Nephron progenitor cell (in vitro differentiated cells): ENCODE results near the gene DYRK1A.

Experiments used
- DNase-seq: peaks from one replicate; pipeline ENCODE4 v3.0.0; 2021
- H3K27ac Mint-ChIP-seq: 2 replicates; pipeline ENCODE4 v1.8.0; 2021; ENCODE audit warnings: mild to moderate bottlenecking, moderate library complexity, mixed read lengths
- H3K27me3 Mint-ChIP-seq: 2 replicates; pipeline ENCODE4 v1.8.0; 2021; ENCODE audit warnings: mild to moderate bottlenecking, low read depth, mixed read lengths; ENCODE audit not compliant: poor library complexity
- H3K36me3 Mint-ChIP-seq: 2 replicates; pipeline ENCODE4 v1.8.0; 2021; ENCODE audit warnings: low read depth, mixed read lengths
- H3K4me1 Mint-ChIP-seq: 2 replicates; pipeline ENCODE4 v1.8.0; 2021; ENCODE audit warnings: mixed read lengths
- H3K4me3 Mint-ChIP-seq: 2 replicates; pipeline ENCODE4 v1.8.0; 2021; ENCODE audit warnings: mild to moderate bottlenecking, moderate library complexity, mixed read lengths
- H3K9me3 Mint-ChIP-seq: 2 replicates; pipeline ENCODE4 v1.8.0; 2021; ENCODE audit warnings: mild to moderate bottlenecking, moderate library complexity, mixed read lengths
- TF ChIP-seq, protein P1 (sequence below): fragments of 200-600 bp; sonication (generic); IDR thresholded peaks from 2 replicates; pipeline ENCODE4 v1.5.0; 2021; ENCODE audit warnings: antibody characterized with exemption

Gene DYRK1A

DNA sequence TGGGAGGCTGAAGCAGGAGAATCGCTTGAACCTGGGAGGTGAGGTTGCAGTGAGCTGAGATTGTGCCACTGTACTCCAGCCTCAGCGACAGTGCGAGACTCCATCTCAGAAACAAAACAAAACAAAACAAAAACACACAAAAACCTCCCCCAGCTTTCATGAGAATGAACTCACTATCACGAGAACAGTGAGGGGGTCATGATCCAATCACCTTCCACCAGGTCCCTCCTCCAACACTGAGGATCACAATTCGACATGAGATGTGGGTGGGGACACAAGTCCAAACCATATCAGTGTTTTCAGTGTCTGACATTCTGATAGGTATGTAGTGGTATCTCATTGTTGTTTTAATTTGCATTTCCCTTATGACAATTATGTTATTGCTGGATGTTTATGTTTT is 31.5 kb upstream of the DYRK1A start:
- H3K4me1 Mint-ChIP-seq = peaks cover 16% of the 10 kb centered on the region

DNA sequence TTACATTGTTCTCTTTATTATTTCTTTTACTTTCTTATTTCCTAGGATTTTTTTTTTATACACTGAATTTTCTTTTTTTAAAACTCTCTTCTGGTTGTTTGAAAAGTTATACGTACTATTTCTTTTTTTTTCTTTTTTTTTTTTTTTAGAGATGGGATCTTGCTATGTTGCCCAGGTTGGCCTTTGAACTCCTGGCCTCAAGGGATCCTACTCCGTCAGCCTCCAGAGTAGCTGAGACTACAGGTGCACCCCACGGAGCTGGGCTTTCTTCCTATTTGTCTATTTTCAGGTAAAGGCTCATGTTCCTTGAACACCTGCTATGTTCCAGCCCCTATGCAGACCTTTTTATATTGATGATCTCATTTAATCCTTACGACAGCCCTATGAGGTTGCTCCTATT is 29.4 kb upstream of the DYRK1A start:
- H3K9me3 Mint-ChIP-seq = peaks cover 6% of the 10 kb centered on the region
- TF ChIP-seq, protein P1, sequence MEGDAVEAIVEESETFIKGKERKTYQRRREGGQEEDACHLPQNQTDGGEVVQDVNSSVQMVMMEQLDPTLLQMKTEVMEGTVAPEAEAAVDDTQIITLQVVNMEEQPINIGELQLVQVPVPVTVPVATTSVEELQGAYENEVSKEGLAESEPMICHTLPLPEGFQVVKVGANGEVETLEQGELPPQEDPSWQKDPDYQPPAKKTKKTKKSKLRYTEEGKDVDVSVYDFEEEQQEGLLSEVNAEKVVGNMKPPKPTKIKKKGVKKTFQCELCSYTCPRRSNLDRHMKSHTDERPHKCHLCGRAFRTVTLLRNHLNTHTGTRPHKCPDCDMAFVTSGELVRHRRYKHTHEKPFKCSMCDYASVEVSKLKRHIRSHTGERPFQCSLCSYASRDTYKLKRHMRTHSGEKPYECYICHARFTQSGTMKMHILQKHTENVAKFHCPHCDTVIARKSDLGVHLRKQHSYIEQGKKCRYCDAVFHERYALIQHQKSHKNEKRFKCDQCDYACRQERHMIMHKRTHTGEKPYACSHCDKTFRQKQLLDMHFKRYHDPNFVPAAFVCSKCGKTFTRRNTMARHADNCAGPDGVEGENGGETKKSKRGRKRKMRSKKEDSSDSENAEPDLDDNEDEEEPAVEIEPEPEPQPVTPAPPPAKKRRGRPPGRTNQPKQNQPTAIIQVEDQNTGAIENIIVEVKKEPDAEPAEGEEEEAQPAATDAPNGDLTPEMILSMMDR = no peak
- no peaks in the 10 kb centered on the region for H3K27me3 Mint-ChIP-seq
- H3K4me1 Mint-ChIP-seq = peaks cover 25% of the 10 kb centered on the region
- no peaks in the 10 kb centered on the region for H3K36me3 Mint-ChIP-seq
- H3K27ac Mint-ChIP-seq = no peak overlapping the region
- no peak for DNase-seq
- H3K4me3 Mint-ChIP-seq = no peak overlapping the region

More for the DNA sequence above, 31.5 kb upstream of the DYRK1A start:
- H3K27me3 Mint-ChIP-seq = peaks cover 6% of the 10 kb centered on the region
- no peaks in the 10 kb centered on the region for H3K36me3 Mint-ChIP-seq
- TF ChIP-seq, protein P1 = no peak
- H3K4me3 Mint-ChIP-seq = no peak overlapping the region
- no peak overlapping the region for H3K27ac Mint-ChIP-seq
- peaks cover 4% of the 10 kb centered on the region for H3K9me3 Mint-ChIP-seq
- DNase-seq = no peak

DNA sequence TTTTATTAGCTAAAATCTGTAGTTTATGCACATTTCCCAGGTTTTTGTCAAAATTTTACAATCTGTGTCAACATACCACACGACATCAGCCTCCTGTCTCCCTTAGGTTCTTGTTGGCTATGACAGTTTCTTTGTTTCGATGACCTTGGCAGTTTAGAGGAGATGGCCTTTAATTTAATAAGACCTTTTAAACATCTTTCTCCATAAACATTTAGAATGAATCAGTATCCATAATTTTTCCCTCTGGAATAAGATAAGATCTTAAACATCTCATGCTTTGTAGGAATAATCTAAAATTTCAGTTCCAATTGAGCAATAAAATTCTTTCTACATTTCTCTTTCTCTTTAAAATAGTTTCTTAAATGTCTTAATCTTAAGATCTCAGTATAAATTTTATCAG is 28.7 kb upstream of the DYRK1A start:
- Mint-ChIP-seq H3K27ac (no peak overlapping the region), H3K9me3 (peaks cover 9% of the 10 kb centered on the region), H3K36me3 (no peaks in the 10 kb centered on the region), H3K27me3 (no peaks in the 10 kb centered on the region), H3K4me1 (peaks cover 25% of the 10 kb centered on the region), H3K4me3 (no peak overlapping the region)
- TF ChIP-seq, protein P1 = no peak
- DNase-seq = no peak

DNA sequence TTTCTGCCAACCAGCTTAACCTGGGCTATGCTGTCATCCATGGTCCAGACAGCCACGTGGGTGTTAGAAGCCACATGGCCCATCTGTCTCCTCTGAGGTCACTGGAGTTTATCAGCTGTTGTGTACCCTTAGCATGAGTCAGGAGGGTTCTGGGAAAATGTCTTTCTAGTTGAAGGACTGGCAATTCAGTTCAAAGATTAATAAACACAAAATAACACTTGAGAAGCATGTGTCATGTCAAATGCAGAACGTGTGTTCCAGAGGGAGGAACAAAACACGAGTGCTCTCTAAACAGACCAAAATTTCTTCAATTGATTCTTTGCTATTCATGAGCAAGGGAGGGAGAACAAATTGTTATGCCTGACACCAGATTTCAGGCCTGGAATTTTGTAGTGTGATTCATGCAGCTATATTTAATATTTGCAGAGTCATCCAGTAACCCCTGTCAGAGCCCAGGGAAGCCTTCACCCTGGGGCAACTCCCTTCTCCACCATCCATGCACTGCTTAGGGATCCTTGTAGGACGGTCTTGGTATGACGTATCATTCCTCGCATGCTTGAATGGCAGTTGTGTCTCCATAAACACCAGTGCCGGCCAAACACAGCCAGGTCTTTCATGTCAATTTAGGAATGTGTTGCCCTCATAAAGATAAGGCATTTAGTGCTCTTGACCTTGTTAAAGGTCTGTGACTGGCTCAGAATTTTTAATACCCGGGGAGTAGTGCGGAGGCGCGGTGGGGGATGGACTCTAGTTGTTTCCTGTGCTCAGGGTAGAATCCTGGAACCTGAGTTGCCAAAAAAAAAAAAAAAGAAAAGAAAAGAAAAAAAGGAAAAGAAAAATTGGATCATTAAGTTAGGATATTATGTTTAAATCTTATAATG is 27.7 kb upstream of the DYRK1A start:
- Mint-ChIP-seq H3K4me3 (no peak overlapping the region), H3K4me1 (peaks cover 25% of the 10 kb centered on the region), H3K36me3 (no peaks in the 10 kb centered on the region), H3K9me3 (peaks cover 17% of the 10 kb centered on the region), H3K27me3 (no peaks in the 10 kb centered on the region), H3K27ac (no peak overlapping the region)
- DNase-seq = peak; percentile 10
- TF ChIP-seq, protein P1 = no peak

DNA sequence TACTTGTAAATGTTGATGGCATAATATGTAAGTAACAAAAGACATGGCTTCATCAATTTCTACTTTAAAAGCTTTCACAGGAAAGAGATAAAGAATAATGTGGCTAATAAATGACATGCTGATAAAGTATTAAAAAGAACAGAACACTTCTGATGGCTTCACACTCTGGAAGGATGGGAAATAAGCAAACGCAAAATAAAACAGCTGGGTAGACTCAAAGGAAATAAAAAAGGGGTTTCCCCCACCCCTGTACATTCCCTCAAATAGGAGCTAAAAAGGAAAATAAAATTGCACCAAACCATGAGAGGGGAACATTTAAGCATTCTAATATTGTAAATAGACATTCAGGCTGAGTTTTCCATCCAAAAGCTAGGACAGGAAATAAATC is 27.0 kb upstream of the DYRK1A start:
- no peak overlapping the region for H3K4me3 Mint-ChIP-seq

More for the DNA sequence above, 27.0 kb upstream of the DYRK1A start:
- peaks cover 23% of the 10 kb centered on the region for H3K9me3 Mint-ChIP-seq
- TF ChIP-seq, protein P1 = no peak
- no peaks in the 10 kb centered on the region for H3K36me3 Mint-ChIP-seq
- H3K27ac Mint-ChIP-seq = no peak overlapping the region
- H3K4me1 Mint-ChIP-seq = peaks cover 25% of the 10 kb centered on the region
- H3K27me3 Mint-ChIP-seq = no peaks in the 10 kb centered on the region
- DNase-seq = no peak
